NCI-H1105 (cell line): ENCODE results near the gene B4GALNT3.

Experiments used
- DNase-seq: peaks from one replicate; lab custom pipeline; 2025; lab: John Stamatoyannopoulos, UW

B4GALNT3 gene

DNA sequence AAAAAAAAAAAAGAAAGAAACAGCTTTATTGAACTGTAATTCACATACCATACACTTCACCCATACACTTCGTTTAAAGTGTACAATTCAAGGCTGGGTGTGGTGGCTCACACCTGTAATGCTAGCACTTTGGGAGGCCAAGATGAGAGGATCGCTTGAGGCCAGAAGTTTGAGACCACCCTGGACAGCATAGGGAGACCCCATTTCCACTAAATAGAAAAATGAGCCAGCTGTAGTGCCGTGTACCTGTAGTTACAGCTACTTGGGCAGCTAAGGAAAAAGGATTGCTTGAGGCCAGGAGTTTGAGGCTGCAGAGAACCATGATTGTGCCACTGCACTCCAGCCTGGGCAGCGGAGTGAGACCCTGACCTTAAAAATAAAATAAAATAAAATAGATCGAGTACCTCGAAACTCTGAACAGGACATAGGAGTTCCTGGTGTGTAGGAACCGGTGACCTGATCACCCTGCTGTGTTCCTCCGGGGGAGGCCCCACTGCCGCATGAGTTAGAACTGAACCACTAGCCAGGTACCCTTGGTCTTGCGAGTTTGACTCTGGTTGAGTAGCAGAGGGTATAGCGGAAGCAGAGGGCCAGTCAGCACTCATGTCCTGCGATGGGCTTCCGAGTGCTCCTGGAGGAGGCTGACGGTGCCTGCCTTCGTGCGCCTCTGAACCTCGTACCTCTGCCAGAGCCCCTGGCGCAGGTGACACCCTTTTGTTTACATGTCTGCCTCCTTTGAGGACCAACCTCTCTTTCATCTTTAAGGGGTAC, 80.0 kb downstream of the B4GALNT3 start:
- no peak for DNase-seq

DNA sequence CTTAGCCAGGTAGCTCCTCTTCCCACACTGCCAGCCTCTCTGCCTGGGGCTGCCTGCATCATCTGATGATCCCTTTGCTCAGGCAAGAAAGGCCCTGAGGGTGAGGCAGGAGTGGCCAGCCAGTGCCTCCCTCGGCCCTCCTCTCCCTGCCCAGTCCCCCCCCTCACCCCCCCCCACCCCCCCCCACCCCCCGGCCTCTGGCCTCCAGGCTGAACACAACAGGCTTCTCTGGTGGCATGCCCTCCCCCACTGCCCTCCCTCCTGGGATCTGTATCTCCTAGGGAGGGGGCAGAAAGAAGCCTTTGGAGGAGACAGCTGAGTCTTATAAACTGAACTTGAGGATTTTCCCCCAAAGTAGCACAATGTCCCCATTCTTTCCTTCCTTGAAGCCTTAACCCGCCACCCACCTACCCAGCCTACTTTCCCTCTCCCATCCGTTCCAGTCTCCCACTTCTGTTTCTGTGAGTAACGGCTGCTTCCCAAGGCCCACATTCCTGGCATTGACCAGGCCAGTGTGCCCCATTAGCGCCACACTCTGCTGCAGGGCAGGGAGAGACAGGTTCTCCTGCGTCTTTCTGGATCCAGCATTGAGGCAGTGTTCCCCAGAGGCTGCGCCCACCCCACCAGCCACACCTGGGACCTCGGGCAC, 82.1 kb downstream of the B4GALNT3 start:
- DNase-seq: no peak

DNA sequence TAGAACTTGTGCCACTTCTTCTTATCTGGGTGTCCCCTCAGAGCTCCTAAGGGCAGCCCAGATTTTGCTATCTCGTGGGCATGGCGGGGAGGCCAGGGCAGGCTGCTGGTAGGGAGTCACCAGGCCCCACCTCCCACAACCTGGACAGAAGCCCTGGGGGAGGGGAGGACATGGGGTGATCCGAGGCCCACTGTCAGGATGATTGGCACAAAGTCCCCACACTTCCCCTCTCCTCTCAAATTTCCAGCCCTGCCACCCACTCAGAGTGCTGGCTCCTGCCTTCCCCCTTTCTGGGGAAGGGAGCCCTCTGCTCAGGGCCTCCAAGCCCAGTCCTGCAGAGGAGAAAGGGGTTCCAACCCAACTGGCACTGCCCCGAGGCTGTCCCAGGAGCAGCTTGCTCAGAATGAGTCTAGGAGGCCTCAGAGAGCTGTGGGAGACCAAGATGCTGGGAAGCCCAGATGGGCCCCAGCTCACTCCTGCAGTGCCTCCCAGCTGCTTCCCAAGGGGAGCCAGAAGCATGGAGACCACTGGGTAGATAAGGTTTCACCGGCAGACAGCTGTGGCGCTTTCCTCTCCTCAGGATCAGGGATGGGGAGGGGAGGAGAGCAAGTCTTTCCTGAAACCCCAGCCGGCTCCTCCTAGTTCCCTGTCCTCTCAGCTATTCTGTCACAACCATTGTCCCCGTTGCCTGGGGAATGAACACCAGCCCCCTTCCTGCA, 82.8 kb downstream of the B4GALNT3 start:
- DNase-seq: no peak

DNA sequence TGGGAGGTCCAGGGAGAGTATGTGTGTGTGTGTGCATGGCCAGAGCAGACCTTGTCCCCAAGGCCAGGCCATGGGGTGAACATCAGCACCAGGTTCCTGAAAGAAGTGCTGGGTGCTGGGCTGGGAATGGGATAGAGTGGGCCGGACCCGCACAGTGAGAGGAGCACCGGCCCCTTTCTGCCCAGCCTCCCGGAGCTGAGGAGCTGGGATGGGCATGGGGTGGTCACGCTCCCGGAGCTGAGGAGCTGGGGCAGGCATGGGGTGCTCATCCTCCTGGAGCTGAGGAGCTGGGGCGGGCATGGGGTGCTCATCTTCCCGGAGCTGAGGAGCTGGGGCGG, 83.3 kb downstream of the B4GALNT3 start:
- DNase-seq: no peak

DNA sequence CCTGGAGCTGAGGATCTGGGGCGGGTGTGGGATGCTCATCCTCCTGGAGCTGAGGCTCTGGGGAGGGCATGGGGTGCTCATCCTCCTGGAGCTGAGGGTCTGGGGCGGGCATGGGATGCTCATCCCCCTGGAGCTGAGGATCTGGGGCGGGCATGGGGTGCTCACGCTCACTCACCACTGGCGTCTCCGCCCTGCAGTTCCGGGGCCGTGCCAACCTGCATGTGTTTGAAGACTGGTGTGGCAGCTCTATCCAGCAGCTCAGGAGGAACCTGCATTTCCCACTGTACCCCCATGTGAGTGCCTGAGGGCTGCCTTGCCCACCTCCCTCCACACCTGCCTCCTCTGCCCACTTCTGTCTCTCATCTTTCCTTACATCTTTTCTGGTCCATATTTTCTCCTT, 84.4 kb downstream of the B4GALNT3 start:
- DNase-seq: no peak

DNA sequence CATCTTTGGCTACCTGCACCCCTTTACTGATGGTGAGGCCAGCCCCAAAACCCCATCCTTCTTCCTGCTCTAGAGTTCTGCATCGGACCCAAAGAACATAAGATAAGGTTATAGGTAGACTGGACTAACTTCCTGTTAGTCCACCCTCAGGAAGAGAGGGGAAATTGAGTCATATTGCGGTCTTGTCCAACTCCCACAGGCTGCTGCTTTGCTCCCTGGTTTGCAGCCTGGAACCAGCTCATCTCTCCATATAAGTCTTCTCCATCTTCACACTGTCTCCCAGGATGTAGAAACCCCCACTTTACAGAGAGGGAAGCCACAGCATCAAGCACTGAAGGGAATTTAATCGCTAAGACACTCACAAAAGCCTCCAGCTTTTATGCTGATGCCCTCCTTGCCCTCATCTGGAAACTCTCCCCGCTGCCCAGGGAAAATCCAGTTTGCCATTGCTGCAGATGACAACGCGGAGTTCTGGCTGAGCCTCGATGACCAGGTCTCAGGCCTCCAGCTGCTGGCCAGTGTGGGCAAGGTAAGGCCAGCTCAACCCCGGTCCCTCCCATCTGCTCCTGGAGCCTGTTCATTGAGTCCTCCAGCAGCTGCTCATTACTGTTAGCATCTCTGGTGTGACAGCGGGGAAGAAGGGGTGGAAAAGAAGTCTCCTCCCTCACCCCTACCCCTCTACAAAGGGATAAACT, 85.3 kb downstream of the B4GALNT3 start:
- DNase-seq: no peak

DNA sequence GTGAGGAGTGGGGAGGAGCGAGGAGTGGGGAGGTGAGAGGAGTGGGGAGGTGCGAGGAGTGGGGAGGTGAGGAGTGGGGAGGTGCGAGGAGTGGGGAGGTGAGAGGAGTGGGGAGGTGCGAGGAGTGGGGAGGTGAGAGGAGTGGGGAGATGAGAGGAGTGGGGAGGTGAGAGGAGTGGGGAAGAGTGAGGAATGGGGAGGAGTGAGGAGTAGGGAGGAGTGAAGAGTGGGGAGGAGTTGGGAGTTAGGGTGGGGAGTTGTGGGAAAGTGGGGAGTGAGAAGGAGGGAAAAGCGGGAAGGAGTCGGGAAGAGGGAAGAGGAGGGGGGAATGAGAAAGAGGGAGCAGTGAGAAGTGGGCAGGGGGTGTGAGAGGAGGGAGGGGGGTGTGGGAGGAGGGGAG, 86.1 kb downstream of the B4GALNT3 start:
- DNase-seq: no peak

DNA sequence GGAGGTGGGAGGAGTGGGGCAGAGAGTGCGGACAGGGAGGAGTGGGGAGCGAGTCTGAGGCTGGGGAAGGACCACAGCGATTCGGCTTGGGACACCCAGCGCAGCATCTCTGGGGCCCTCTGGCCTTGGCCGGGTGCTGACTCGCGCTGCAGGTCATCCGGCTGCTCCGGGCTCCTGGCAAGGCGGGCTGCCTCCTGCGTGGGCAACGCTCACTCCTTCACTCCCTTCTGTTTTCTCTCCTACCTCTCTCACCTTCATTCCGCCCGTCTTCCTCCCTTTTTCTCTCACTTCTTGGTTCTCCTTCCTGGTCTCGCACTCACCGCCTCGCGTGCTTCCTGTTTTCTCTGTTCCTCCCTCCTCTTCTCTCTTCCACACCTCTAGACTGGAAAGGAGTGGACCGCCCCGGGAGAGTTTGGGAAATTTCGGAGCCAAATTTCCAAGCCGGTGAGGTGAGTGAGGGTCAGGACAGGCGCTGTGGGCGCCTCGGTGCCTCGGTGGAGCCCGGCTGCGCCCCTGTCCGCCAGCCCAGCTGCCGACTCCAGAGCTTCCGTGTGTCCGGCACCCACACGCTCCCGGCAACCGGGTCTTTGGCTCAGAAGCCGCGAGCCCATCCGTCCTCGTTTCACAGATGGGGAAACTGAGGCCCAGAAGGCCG, 86.7 kb downstream of the B4GALNT3 start:
- DNase-seq: no peak

DNA sequence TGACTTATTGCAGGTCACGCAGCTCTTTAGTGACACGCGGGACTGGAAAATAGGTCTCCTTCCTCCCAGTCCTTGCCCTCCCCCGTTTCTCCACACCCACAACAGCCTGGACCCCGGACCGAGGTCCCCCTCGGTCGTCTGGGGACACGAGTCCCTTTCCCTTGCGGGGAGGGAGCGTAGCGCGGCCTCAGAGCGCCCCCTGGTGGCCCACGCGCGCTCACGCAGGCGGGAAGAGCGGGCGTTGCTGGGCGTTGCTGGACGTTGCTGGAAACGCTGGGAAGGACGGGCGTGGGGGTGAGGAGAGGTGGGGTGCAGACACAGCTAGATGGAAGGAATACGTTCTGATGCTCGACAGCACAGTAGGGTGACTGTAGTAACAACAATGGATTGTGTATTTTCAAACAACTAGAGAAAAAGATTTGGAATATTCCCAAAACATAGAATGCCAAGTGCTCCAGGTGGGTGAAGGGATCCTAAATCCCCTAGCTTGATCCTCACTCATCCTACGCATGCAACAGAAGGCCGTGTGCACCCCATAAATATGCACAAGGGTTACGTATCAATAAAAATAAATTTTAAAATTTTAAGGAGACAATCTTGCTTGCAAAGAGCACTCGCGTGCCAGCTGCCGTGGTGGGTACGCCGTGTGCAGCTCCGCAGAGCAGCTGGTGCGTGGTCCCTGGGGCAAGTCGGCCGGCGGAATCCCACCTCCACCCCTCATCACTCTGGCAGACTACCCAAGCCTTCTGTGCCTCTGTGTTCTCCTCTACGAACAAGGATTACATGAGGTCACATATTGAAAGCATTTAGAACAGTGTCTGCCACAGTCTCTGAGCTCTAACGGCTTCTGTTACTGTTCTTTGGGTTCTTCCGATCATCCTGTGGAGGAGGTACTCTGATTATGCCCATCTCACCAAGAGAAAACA, 87.4 kb downstream of the B4GALNT3 start:
- peak; percentile 37 for DNase-seq

DNA sequence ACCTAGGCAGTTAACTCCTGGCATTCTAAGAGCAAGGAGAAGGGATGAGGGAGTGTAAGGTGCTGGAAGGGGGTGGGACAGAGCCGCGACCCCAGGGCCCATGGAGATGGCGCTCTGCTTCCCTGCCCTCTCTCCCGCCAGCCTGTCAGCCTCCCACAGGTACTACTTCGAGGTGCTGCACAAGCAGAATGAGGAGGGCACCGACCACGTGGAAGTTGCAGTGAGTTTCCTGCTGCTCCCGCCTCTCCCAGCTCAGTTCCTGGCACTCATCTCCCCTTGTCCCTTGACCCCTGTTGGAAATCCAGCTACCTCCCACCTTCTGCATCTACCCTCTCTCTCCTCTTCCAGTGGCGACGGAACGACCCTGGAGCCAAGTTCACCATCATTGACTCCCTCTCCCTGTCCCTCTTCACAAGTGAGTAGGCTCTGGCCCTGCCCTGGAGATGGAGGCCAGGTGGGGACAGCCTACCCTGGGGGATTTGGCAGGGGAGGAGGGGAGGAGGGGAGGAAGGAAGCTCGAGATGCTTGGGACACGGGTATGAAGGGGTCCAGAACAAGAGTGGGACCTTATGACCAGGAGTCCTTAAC, 88.2 kb downstream of the B4GALNT3 start:
- no peak for DNase-seq

DNA sequence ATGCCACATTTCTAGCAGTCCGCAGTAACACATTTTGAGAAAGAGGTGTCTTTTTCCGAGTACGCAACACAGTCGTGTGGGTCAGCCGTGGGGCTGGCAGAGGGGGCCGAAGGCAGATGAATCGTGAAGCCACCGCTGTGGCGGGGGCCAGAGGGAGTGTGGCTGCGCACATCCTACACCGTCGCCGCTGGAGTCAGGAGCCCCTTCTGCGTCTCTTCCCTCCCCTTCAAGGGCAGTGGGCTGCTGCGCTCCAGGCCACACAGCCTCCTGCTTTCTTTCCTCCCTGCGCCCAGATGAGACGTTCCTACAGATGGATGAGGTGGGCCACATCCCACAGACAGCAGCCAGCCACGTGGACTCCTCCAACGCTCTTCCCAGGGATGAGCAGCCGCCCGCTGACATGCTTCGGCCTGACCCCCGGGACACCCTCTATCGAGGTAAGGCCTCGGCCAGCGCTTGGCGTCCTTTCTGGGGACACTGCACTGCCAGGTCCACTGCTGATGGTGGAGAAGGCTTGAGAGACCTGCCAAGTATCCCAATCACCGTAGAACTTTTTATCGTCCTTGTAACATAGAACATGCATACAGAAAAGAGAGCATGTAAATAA, 89.8 kb downstream of the B4GALNT3 start:
- no peak for DNase-seq

DNA sequence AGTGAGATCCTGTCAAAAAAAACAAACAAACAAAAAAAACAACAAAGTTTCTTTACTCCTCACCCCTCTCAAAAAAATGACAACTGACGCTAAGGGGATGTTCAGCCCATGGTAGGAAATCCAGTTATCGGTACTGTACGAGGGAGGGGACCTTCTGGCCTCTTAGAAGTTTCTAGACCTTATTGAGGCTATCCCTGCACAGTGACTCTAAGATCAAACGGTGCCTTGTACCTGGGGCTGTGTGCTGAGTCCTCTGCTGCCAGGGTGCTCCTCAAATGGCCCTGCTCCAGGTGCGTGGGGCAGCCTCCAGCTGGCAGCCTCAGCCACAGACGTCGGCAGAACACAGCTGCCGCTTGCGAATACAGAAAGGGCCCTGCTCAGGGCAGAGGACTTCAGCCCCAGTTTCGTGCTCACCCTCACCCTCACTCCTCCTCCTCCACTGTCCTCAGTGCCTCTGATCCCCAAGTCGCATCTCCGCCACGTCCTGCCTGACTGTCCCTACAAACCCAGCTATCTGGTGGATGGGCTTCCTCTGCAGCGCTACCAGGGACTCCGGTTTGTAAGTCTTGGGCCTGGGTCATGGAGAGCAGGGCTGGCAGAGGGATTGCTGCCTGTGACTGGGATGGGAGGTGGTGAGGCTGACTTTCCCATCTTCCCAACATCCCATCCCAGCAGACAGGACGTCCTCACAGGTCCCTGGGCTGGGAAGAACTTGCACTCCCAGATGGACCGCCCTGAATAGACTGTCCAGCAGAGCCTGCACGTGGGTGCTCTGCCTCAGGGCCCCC, 90.9 kb downstream of the B4GALNT3 start:
- no peak for DNase-seq

DNA sequence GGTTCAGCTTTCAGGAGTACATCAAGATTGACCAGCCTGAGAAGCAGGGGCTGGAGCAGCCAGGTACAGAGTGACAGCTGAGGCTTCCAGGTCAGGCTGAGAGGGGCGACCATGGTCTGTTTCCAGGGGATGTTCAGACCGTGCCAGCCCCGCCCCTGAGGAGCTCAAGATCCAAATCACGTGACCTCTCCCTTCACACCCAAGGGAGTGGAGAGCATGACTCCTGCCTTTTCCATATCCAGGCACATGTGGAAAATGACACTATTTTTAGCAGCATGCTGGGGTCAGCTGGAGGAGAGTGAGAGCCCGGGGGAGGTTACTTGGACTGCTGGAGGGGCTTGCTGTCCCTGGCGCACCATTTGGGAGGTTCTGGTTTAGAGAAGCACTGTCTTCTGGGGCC, 92.7 kb downstream of the B4GALNT3 start:
- no peak for DNase-seq

DNA sequence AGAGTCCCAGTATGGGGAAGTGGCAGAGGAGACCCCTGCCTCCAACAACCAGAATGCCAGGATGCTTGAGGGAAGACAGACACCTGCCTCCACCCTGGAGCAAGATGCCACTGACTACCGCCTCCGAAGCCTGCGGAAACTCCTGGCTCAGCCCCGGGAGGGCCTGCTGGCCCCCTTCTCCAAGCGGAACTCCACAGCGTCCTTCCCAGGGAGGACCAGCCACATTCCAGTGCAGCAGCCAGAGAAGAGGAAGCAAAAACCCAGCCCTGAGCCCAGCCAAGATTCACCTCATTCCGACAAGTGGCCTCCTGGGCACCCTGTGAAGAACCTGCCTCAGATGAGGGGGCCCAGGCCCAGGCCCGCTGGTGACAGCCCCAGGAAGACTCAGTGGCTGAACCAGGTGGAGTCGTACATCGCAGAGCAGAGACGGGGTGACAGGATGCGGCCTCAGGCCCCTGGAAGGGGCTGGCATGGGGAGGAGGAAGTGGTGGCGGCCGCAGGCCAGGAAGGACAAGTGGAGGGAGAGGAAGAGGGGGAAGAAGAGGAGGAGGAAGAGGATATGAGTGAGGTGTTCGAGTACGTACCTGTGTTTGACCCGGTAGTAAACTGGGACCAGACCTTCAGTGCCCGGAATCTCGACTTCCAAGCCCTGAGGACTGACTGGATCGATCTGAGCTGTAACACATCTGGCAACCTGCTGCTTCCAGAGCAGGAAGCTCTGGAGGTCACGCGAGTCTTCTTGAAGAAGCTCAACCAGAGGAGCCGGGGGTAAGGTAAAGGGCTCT, 93.7 kb downstream of the B4GALNT3 start:
- no peak for DNase-seq

DNA sequence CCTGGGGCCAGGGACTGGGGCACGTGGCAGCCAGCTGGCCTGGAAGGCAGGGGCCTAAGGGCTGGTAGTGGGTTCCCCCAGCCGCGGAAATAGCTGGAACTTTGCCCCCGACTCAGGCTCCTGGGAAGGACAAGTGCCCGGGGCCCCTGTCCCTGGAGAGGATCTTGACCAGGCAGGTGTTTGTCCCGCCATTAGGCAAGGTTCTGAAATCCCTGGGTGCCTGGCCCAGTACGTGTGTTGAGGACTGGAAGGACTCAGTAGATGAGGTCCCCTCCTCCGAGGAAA, 94.2 kb downstream of the B4GALNT3 start:
- no peak for DNase-seq

DNA sequence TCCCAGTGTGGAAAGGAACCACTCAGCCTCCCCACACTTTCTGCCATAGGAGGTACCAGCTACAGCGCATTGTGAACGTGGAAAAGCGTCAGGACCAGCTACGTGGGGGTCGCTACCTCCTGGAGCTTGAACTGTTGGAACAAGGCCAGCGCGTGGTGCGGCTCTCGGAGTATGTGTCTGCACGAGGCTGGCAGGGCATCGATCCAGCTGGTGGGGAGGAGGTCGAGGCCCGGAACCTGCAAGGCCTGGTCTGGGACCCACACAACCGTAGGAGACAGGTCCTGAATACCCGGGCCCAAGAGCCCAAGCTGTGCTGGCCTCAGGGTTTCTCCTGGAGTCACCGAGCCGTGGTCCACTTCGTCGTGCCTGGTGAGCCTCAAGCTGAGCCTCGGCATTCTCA, 96.8 kb downstream of the B4GALNT3 start:
- DNase-seq: no peak

DNA sequence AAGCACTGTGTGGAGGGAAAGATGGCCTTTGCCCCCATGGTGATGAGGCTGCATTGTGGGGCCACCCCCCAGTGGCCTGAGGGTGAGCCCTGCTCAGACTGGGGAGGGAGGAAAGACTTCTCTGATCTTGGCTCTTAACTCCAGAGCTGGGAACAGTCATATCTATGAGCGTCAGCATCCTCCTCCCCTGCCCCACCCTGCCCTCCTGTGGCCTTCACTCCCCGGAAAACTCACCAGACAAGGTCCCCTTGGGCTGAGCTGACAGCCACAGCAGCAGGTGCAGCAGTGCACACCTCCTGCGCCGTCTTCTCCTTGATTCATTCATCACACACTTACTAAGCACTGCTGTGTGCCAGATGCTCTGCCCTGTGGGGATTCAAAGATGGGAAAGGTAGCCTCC, 98.8 kb downstream of the B4GALNT3 start:
- DNase-seq: no peak

DNA sequence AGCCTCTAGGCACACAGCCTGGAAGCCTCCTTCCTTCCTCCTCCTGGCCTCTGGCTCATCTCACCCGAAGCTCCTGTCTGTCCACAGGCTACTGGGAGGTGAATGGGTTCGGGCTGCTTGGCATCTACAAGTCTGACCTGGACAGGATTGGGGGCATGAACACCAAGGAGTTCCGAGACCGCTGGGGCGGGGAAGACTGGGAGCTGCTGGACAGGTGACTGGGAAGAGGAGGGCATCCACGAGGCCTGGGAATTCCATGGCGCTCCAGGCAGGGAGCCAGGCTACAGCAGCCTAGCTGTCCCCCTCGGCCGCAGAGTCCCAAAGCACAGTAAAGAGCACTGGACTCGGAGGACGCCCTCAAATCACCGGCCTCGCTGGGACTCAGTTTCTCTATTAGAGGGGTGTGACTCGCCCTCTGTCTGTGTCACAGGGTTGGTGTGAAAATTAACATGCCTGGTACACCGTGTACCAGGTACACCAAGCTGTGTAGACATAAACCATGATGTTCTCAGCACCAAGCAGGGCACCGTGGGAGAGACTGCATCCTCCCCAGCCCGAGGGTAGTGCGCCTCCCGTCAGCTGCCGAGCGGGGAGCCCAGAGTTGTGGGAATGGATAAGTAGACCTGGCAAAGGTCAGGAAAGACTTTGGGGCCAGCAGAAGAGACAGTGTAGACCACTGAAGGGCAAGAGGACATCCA, 99.6 kb downstream of the B4GALNT3 start:
- no peak for DNase-seq
